ENCODE results near the gene AFF4.
A peak's percentile ranks its signal among the peaks of the same experiment; 100 is the strongest.

Gene AFF4

DNA sequence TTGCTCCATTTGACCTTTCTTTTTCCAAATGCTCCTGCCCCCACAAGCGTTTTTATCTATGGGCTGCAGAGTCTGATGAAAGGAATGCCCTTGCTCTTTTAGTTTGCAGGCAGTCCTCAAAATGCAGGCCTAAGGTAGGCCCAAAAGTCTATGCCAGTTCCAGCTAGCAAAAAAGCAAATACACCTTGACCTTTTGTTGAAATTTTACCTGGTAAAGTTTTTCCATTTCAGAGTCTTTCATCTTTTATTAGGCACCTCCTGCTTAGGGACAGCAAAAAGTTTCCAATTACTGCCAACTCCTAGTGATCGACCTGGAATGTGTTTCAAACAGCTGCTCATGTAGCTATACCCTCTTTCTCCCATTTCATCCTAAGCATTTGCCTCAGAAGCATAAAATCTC is 92.6 kb downstream of the AFF4 start:
- TF ChIP-seq, protein P1, sequence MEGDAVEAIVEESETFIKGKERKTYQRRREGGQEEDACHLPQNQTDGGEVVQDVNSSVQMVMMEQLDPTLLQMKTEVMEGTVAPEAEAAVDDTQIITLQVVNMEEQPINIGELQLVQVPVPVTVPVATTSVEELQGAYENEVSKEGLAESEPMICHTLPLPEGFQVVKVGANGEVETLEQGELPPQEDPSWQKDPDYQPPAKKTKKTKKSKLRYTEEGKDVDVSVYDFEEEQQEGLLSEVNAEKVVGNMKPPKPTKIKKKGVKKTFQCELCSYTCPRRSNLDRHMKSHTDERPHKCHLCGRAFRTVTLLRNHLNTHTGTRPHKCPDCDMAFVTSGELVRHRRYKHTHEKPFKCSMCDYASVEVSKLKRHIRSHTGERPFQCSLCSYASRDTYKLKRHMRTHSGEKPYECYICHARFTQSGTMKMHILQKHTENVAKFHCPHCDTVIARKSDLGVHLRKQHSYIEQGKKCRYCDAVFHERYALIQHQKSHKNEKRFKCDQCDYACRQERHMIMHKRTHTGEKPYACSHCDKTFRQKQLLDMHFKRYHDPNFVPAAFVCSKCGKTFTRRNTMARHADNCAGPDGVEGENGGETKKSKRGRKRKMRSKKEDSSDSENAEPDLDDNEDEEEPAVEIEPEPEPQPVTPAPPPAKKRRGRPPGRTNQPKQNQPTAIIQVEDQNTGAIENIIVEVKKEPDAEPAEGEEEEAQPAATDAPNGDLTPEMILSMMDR (IDR thresholded peaks at IDR 0.05; ENCODE audit: poor library complexity, severe bottlenecking) = no peak
- ATAC-seq (ENCODE audit: low read depth) = no peak

DNA sequence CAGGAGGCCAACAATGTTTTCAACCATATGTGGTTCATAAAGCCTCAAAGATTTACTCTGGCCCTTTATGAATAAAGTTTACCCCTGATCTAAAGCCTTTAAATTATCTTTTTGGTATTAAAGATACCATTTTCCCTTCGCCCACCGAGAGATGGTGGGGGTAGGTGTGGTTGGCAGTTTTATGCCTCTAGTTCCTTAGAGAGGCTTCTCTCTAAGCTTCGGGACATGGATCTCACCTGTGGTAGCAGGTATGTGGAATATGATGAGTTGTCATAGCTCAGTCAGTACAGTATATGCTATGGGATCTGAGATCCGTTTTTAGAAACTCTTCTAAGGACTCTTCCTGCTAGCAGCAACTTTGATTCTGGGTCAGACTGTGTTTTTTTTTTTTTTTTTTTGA is 94.7 kb downstream of the AFF4 start:
- H3K9me3 ChIP-seq (ENCODE audit: severe bottlenecking) = no peaks in the 10 kb centered on the region
- H3K36me3 ChIP-seq (ENCODE audit: low read depth) = peaks cover 41% of the 10 kb centered on the region
- H3K4me1 ChIP-seq (ENCODE audit: insufficient read depth, poor library complexity, severe bottlenecking) = peaks cover 3% of the 10 kb centered on the region
- H3K4me3 ChIP-seq (ENCODE audit: severe bottlenecking) = no peak overlapping the region
- ATAC-seq (ENCODE audit: low read depth) (no peak), DNase-seq (ENCODE audit: low spot score) (no peak)
- H3K27ac ChIP-seq (ENCODE audit: poor library complexity, severe bottlenecking) = no peak overlapping the region
- TF ChIP-seq, protein P1 (IDR thresholded peaks at IDR 0.05; ENCODE audit: poor library complexity, severe bottlenecking) = no peak
- H3K27me3 ChIP-seq (ENCODE audit: insufficient read depth, poor library complexity, severe bottlenecking) = no peaks in the 10 kb centered on the region

More for the DNA sequence above, 92.6 kb downstream of the AFF4 start:
- Histone ChIP-seq H3K4me1 (ENCODE audit: insufficient read depth, poor library complexity, severe bottlenecking) (peaks cover 3% of the 10 kb centered on the region), H3K9me3 (ENCODE audit: severe bottlenecking) (no peaks in the 10 kb centered on the region), H3K4me3 (ENCODE audit: severe bottlenecking) (no peak overlapping the region), H3K27me3 (ENCODE audit: insufficient read depth, poor library complexity, severe bottlenecking) (no peaks in the 10 kb centered on the region), H3K27ac (ENCODE audit: poor library complexity, severe bottlenecking) (no peak overlapping the region), H3K36me3 (ENCODE audit: low read depth) (peaks cover 49% of the 10 kb centered on the region)
- DNase-seq (ENCODE audit: low spot score) = no peak

DNA sequence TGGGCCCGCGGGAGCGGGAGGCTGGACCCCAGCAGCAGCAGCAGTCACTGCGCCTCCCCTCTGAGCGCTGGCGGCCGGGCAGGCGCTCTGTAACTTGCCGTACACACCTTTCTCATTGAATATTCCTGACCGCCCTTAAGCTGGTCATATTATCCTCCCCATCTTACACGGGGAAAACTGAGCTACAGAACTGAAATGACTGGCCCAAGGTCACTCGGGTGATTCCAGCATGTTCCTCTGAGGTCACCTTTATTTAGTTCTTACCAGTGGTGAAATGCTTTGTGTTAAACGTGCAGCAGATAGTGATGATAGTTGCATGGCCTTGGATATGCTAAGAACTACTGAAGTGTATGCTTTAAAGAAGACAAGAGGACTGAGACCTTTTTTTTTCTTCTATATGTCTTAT is 96.4 kb downstream of the AFF4 start:
- Histone ChIP-seq H3K27me3 (ENCODE audit: insufficient read depth, poor library complexity, severe bottlenecking) (no peaks in the 10 kb centered on the region), H3K36me3 (ENCODE audit: low read depth) (peaks cover 41% of the 10 kb centered on the region), H3K4me3 (ENCODE audit: severe bottlenecking) (peak overlapping the region; percentile 70), H3K9me3 (ENCODE audit: severe bottlenecking) (no peaks in the 10 kb centered on the region), H3K27ac (ENCODE audit: poor library complexity, severe bottlenecking) (peak overlapping the region; percentile 19), H3K4me1 (ENCODE audit: insufficient read depth, poor library complexity, severe bottlenecking) (peaks cover 3% of the 10 kb centered on the region)
- no peak for ATAC-seq (ENCODE audit: low read depth)
- TF ChIP-seq, protein P1 (IDR thresholded peaks at IDR 0.05; ENCODE audit: poor library complexity, severe bottlenecking) = no peak
- DNase-seq (ENCODE audit: low spot score) = no peak

DNA sequence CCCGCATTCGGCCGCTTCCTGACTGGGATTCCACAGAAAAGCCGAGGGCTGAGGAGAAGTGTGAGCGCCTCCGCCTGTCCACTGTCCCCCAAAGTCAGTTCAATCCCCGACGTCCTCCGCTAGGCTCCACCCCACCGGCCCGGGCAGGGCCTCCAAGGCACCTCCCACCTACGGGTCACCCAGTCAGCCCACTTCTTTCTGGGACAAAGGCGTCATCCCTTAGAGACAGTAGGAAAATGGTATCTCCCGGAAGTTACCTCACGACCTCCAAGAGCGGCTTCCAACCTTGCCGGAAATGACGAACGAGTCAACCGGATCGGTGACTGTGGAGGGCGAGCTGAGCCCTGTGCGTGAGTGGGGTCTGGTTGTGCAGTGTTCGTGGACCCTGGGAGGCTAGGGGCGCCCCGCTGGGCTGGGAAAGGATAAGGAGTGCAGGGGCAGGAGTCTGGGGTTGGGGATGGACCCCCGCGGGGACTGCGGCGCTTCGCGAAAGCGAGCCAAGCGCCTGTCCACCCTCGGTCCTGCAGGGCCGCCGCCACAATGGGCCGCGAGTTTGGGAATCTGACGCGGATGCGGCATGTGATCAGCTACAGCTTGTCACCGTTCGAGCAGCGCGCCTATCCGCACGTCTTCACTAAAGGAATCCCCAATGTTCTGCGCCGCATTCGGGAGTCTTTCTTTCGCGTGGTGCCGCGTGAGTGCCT is 96.9 kb downstream of the AFF4 start, which contains the start of the genes GDF9 and UQCRQ:
Gene GDF9 (minus strand): TSS at position 128 of the 704 bp plus-strand sequence. CDS start 1,936 bp downstream, outside the sequence.
Gene UQCRQ (plus strand): TSS at position 301 of the 704 bp plus-strand sequence. CDS start 240 bp downstream, at position 541.
- DNase-seq (ENCODE audit: low spot score) (peak; percentile 99), ATAC-seq (ENCODE audit: low read depth) (peak; percentile 97)
- TF ChIP-seq, protein P1 (IDR thresholded peaks at IDR 0.05; ENCODE audit: poor library complexity, severe bottlenecking) = peak; percentile 65
- Histone ChIP-seq H3K4me1 (ENCODE audit: insufficient read depth, poor library complexity, severe bottlenecking) (peaks cover 3% of the 10 kb centered on the region), H3K27ac (ENCODE audit: poor library complexity, severe bottlenecking) (peak within 1 kb of the TSS; percentile 19), H3K36me3 (ENCODE audit: low read depth) (peaks cover 41% of the 10 kb centered on the region), H3K27me3 (ENCODE audit: insufficient read depth, poor library complexity, severe bottlenecking) (no peaks in the 10 kb centered on the region), H3K4me3 (ENCODE audit: severe bottlenecking) (peak within 1 kb of the TSS; percentile 70), H3K9me3 (ENCODE audit: severe bottlenecking) (no peaks in the 10 kb centered on the region)
